Measurements from ENCODE around the gene SIDT1.

Gene SIDT1

DNA sequence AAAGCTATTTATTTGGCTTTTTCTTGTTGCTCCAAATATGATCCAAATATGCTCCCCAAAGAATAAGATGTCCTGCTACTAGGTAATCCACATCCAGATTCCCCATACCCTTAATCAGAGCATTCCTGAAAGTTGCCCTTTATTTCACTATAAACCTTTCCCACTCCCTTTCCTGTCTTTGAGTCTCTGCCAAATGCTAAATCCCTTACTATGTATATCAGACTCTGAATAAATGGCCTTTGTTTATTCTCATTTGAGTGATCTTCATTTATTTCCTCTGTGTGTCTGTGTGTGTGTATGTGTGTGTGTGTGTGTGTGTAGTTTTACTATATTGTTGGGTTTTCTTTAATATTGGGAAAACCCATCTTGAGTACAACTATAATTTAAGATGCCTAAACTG, 10.4 kb upstream of the SIDT1 start:
- in situ Hi-C loops (cut with HindIII; ENCODE audit: low sequenced_read_pairs) = no loop called here
- TF ChIP-seq, protein P1, sequence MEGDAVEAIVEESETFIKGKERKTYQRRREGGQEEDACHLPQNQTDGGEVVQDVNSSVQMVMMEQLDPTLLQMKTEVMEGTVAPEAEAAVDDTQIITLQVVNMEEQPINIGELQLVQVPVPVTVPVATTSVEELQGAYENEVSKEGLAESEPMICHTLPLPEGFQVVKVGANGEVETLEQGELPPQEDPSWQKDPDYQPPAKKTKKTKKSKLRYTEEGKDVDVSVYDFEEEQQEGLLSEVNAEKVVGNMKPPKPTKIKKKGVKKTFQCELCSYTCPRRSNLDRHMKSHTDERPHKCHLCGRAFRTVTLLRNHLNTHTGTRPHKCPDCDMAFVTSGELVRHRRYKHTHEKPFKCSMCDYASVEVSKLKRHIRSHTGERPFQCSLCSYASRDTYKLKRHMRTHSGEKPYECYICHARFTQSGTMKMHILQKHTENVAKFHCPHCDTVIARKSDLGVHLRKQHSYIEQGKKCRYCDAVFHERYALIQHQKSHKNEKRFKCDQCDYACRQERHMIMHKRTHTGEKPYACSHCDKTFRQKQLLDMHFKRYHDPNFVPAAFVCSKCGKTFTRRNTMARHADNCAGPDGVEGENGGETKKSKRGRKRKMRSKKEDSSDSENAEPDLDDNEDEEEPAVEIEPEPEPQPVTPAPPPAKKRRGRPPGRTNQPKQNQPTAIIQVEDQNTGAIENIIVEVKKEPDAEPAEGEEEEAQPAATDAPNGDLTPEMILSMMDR (IDR thresholded peaks at IDR 0.05; ENCODE audit: low read depth, low read length) = no peak
- DNase-seq (ENCODE audit: low read depth, low spot score) = no peak
- H3K4me3 ChIP-seq (ENCODE audit: low read depth, low read length) = no peak overlapping the region

- no peak overlapping the region for H3K4me3 ChIP-seq (ENCODE audit: low read depth, low read length)
- no peak for DNase-seq (ENCODE audit: low read depth, low spot score)
- in situ Hi-C loops (cut with HindIII; ENCODE audit: low sequenced_read_pairs) = no loop called here
- TF ChIP-seq, protein P1 (IDR thresholded peaks at IDR 0.05; ENCODE audit: low read depth, low read length) = no peak
Measured at GRCh38 chr3:113523241-113523640, 9.1 kb upstream of the SIDT1 start.

- in situ Hi-C loops (cut with HindIII; ENCODE audit: low sequenced_read_pairs) = no loop called here
- H3K4me3 ChIP-seq (ENCODE audit: low read depth, low read length) = peak overlapping the region; percentile 39
- TF ChIP-seq, protein P1 (IDR thresholded peaks at IDR 0.05; ENCODE audit: low read depth, low read length) = no peak
- DNase-seq (ENCODE audit: low read depth, low spot score) = peak; percentile 3
Measured at GRCh38 chr3:113532698-113533533, 561 bp downstream of the SIDT1 start.

GRCh38 chr3:113533534-113533892, 1.2 kb downstream of the SIDT1 start:
- TF ChIP-seq, protein P1 (IDR thresholded peaks at IDR 0.05; ENCODE audit: low read depth, low read length) = no peak
- no peak overlapping the region for H3K4me3 ChIP-seq (ENCODE audit: low read depth, low read length)
- no peak for DNase-seq (ENCODE audit: low read depth, low spot score)
- in situ Hi-C loops (cut with HindIII; ENCODE audit: low sequenced_read_pairs) = no loop called here

GRCh38 chr3:113534365-113534764, 2.0 kb downstream of the SIDT1 start:
- DNase-seq (ENCODE audit: low read depth, low spot score) = no peak
- H3K4me3 ChIP-seq (ENCODE audit: low read depth, low read length) = no peak overlapping the region
- in situ Hi-C loops (cut with HindIII; ENCODE audit: low sequenced_read_pairs) = no loop called here
- TF ChIP-seq, protein P1 (IDR thresholded peaks at IDR 0.05; ENCODE audit: low read depth, low read length) = no peak

GRCh38 chr3:113535898-113536297, 3.5 kb downstream of the SIDT1 start:
- in situ Hi-C loops (cut with HindIII; ENCODE audit: low sequenced_read_pairs) = no loop called here
- DNase-seq (ENCODE audit: low read depth, low spot score) = no peak
- no peak overlapping the region for H3K4me3 ChIP-seq (ENCODE audit: low read depth, low read length)
- TF ChIP-seq, protein P1 (IDR thresholded peaks at IDR 0.05; ENCODE audit: low read depth, low read length) = peak; percentile 19

Data from astrocyte of the spinal cord (primary cell).